Right lobe of liver (tissue), 4 donors: ENCODE data around the gene ELK3.

Experiments
- POLR2A ChIP-seq: fragments of 450-650 bp; IDR thresholded peaks from one replicate; pipeline ENCODE4 v1.6.1; 2017; ENCODE audit warnings: antibody characterized with exemption, mild to moderate bottlenecking
- TF ChIP-seq, protein P1 (sequence below), 4 donors: fragments of 200-600 bp in 3 of 4; fragments of 450-650 bp in 1 of 4; IDR thresholded peaks; one replicate each; pipeline versions ENCODE4 v1.5.1 to v1.8.0; 2016 to 2022; ENCODE audit warnings: antibody characterized with exemption in 4 of 4, mild to moderate bottlenecking in 2 of 4
- donor health status: DM: no; HTN: no; CAD: no.
- donor health status: DM: no; HTN: no; CAD: no.
- donor health status: DM: no; HTN: yes; CAD: no.

DNA sequence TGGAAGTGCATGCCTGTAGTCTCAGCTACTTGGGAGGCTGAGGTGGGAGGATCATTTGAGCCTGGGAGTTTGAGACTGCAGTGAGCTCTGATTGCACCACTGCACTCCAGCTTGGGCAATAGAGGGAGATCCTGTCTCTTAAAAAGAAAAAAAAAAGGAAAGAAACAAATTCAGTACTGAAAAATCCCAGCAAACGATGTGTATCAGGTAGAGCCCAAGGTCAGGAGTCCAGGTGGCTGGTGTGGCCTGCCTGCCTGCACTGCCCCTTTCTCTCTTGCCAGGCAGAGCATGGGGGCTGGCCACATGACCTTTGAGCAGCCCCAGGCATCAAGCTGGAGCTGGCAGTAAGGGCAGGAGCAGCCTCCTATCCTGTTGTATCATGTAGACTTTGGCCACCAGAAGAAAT, 31.8 kb downstream of the ELK3 start:
- TF ChIP-seq, protein P1, sequence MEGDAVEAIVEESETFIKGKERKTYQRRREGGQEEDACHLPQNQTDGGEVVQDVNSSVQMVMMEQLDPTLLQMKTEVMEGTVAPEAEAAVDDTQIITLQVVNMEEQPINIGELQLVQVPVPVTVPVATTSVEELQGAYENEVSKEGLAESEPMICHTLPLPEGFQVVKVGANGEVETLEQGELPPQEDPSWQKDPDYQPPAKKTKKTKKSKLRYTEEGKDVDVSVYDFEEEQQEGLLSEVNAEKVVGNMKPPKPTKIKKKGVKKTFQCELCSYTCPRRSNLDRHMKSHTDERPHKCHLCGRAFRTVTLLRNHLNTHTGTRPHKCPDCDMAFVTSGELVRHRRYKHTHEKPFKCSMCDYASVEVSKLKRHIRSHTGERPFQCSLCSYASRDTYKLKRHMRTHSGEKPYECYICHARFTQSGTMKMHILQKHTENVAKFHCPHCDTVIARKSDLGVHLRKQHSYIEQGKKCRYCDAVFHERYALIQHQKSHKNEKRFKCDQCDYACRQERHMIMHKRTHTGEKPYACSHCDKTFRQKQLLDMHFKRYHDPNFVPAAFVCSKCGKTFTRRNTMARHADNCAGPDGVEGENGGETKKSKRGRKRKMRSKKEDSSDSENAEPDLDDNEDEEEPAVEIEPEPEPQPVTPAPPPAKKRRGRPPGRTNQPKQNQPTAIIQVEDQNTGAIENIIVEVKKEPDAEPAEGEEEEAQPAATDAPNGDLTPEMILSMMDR (IDR thresholded peaks at IDR 0.05), result peak in 1 of 4 donors; percentile 11
- TF ChIP-seq POLR2A, result no peak
